Calu3 (cell line): Measurements from ENCODE around the gene TBCE. TPM values are rescaled to one million over a fixed set of nuclear protein-coding genes. Genes with fewer than 3 reads are reported as not detected.

ENCODE experiments used
- BruUV-seq: library from RNA; stranded (reverse); fragments of 400-500 nt; replicated peaks from 2 replicates; lab custom pipeline; 2021; lab: Mats Ljungman, UMichigan
- CTCF ChIA-PET: fragments of 300-600 bp; sonication (Branson Sonifier 250); formaldehyde crosslinking; loops from one replicate; lab custom pipeline; 2022; ENCODE audit warnings: antibody characterized with exemption; lab: Charles Lee
- DNase-seq: peaks from one replicate; pipeline ENCODE4 v3.0.0; 2022
- H3K27ac Mint-ChIP-seq: one replicate; pipeline ENCODE4 v1.8.0; 2022; ENCODE audit warnings: mixed read lengths; ENCODE audit not compliant: unreplicated experiment
- H3K27me3 Mint-ChIP-seq: one replicate; pipeline ENCODE4 v1.8.0; 2022; ENCODE audit warnings: mixed read lengths; ENCODE audit not compliant: unreplicated experiment
- H3K36me3 Mint-ChIP-seq: one replicate; pipeline ENCODE4 v1.8.0; 2022; ENCODE audit warnings: mild to moderate bottlenecking, moderate library complexity, mixed read lengths; ENCODE audit not compliant: insufficient read depth, unreplicated experiment
- H3K4me1 Mint-ChIP-seq: one replicate; pipeline ENCODE4 v1.8.0; 2022; ENCODE audit warnings: mild to moderate bottlenecking, low read depth, mixed read lengths; ENCODE audit not compliant: unreplicated experiment
- H3K4me3 Mint-ChIP-seq: one replicate; pipeline ENCODE4 v1.8.0; 2022; ENCODE audit warnings: mild to moderate bottlenecking, low read depth, moderate library complexity, mixed read lengths; ENCODE audit not compliant: unreplicated experiment
- H3K9me3 Mint-ChIP-seq: one replicate; pipeline ENCODE4 v1.8.0; 2022; ENCODE audit warnings: low read depth, mixed read lengths; ENCODE audit not compliant: unreplicated experiment
- intact Hi-C: fragments of 100-400 bp; cut with micrococcal nuclease; formaldehyde crosslinking; loops from one replicate; pipeline ENCODE4 v1.10.0; 2022; ENCODE audit not compliant: unreplicated experiment
- total RNA-seq: library from RNA; stranded (reverse); gene quantifications from 2 replicates; pipeline ENCODE4 v1.2.3, GENCODE V29; 2022
- TF ChIP-seq, protein P1 (sequence below): fragments of 200-600 bp; IDR thresholded peaks from one replicate; pipeline ENCODE4 v1.8.0; 2022; ENCODE audit warnings: antibody characterized with exemption; ENCODE audit not compliant: unreplicated experiment

The TBCE gene
- total RNA-seq, 1 experiment from 2014 or later: 31.3 TPM

DNA sequence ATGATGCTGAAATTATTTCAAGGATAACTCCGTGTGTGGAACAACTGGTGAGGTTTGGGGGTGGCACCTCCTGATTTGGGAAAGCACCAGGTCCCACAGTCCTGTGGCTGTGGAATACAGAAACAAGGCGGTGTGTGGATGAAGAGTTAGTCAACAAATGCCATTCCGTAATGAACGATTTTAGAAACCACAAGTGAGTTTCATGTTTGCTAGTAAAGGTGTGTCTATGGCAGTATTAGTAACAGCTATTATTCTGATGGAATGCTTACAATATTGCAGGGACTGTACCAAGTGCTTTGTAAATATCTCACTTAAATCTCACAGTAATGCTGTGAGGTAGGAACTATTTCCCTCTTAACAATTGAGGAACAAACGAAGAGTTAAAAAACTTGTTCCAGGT, 83.2 kb downstream of the TBCE start:
- Mint-ChIP-seq H3K4me3 (no peak overlapping the region), H3K36me3 (peaks cover 47% of the 10 kb centered on the region), H3K27me3 (no peaks in the 10 kb centered on the region), H3K9me3 (no peaks in the 10 kb centered on the region), H3K27ac (no peak overlapping the region), H3K4me1 (no peaks in the 10 kb centered on the region)
- DNase-seq: no peak
- CTCF ChIA-PET: no interaction called here
- intact Hi-C loops: no loop called here
- TF ChIP-seq, protein P1, sequence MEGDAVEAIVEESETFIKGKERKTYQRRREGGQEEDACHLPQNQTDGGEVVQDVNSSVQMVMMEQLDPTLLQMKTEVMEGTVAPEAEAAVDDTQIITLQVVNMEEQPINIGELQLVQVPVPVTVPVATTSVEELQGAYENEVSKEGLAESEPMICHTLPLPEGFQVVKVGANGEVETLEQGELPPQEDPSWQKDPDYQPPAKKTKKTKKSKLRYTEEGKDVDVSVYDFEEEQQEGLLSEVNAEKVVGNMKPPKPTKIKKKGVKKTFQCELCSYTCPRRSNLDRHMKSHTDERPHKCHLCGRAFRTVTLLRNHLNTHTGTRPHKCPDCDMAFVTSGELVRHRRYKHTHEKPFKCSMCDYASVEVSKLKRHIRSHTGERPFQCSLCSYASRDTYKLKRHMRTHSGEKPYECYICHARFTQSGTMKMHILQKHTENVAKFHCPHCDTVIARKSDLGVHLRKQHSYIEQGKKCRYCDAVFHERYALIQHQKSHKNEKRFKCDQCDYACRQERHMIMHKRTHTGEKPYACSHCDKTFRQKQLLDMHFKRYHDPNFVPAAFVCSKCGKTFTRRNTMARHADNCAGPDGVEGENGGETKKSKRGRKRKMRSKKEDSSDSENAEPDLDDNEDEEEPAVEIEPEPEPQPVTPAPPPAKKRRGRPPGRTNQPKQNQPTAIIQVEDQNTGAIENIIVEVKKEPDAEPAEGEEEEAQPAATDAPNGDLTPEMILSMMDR: no peak
- no TSS peak for BruUV-seq

GRCh38 chr1:235450886-235451483, 83.8 kb downstream of the TBCE start:
- Mint-ChIP-seq H3K27ac (no peak overlapping the region), H3K9me3 (no peaks in the 10 kb centered on the region), H3K4me3 (no peak overlapping the region), H3K27me3 (no peaks in the 10 kb centered on the region), H3K4me1 (no peaks in the 10 kb centered on the region), H3K36me3 (peaks cover 45% of the 10 kb centered on the region)
- no peak for DNase-seq
- CTCF ChIA-PET: interaction anchor here (0.7 kb wide), 3 partner anchors 9 to 1937 kb away, joined by 3 to 4 read pairs (median 3); no protein-coding TSS in a partner anchor
- TF ChIP-seq, protein P1: no peak
- intact Hi-C loops: no loop called here
- no TSS peak for BruUV-seq

DNA sequence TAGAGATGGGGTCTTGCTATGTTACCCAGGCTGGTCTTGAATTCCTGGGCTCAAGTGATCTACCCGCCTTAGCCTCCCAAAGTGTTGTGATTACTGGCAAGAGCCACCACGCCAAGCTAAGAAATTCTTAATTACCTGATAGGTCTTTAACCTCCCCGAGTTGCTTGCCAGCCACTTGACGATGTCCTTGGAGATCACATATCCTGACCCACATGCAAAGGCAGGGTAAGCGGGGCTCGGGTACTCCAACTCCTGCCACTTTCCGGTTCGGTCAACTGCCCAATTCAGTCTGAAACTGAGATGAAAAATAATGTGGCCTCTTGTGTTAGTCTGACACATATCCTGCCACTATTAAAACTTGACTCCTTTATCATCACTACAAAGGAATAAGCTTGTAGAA, 86.8 kb downstream of the TBCE start:
- no peak overlapping the region for H3K27ac Mint-ChIP-seq
- peaks cover 43% of the 10 kb centered on the region for H3K36me3 Mint-ChIP-seq
- H3K4me3 Mint-ChIP-seq: no peak overlapping the region
- no TSS peak for BruUV-seq
- H3K4me1 Mint-ChIP-seq: no peaks in the 10 kb centered on the region
- TF ChIP-seq, protein P1: no peak
- no peaks in the 10 kb centered on the region for H3K9me3 Mint-ChIP-seq
- no peaks in the 10 kb centered on the region for H3K27me3 Mint-ChIP-seq
- intact Hi-C loops: no loop called here
- CTCF ChIA-PET: interaction anchor here (1.2 kb wide), 1 partner anchor 11 kb away, joined by 3 read pairs; no protein-coding TSS in a partner anchor
- DNase-seq: no peak

DNA sequence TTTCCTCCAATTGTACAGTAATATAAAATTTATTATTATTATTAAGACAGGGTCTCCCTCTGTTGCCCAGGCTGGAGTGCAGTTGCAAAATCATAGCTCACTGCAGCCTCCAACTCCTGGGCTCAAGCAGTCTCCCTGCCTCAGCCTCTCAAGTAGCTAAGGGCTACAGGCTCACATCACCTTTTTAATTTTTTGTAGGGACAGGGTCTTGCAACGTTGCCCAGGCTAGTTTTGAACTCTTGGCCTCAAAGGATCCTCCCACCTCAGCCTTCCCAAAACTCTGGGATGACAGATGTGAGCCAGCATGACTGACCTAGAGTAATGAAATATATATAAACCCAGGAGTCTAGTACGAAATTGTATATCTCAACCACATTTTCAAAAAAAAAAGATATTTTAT, 87.9 kb downstream of the TBCE start:
- CTCF ChIA-PET: no interaction called here

More for the DNA sequence above, 87.9 kb downstream of the TBCE start:
- no peaks in the 10 kb centered on the region for H3K27me3 Mint-ChIP-seq
- intact Hi-C loops: no loop called here
- H3K9me3 Mint-ChIP-seq: no peaks in the 10 kb centered on the region
- peaks cover 44% of the 10 kb centered on the region for H3K36me3 Mint-ChIP-seq
- H3K4me3 Mint-ChIP-seq: no peak overlapping the region
- no peak overlapping the region for H3K27ac Mint-ChIP-seq
- H3K4me1 Mint-ChIP-seq: no peaks in the 10 kb centered on the region
- TF ChIP-seq, protein P1: no peak
- BruUV-seq: no TSS peak
- no peak for DNase-seq
